Anterior cingulate cortex (tissue), 58 donors: Measurements from ENCODE around the gene MRPL58.
"Not testable (repeated sequence)": the region's sequence is repeated elsewhere in the genome, so short reads cannot be mapped to it uniquely, and the experiment has no call there.

Experiments
- DNase-seq, 58 donors: peaks; one replicate each; lab custom pipeline; 2025; lab: John Stamatoyannopoulos, UW

Gene MRPL58

DNA sequence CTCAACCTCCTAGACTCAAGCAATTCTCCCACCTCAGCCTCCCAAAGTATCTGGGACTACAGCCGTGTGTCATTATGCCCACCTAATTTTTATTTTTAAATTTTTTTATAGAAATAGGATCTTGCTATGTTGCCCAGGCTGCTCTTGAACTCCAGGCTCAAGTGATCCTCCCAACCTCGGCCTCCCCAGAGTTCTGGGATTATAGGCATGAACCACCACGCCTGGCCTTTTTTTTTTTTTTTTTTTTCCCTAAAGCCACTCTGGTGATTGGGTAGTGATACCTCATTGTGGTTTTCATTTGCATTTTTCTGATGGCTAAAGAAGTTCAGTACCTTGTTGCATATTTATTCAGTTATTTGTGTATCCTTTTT, 26.3 kb upstream of the MRPL58 start:
- DNase-seq, result no peak

- DNase-seq, result peak; percentile 39 to 97 (median 92)
Observed at GRCh38 chr17:74987418-74987908, 25.0 kb upstream of the MRPL58 start, which contains the start of gene CDR2L. Gene CDR2L, plus strand, starts transcription at chr17:74987632. Its CDS starts 412 bp downstream, at chr17:74988044.

GRCh38 chr17:74987909-74988711, 24.4 kb upstream of the MRPL58 start:
- DNase-seq, result peak in 55 of 58 donors; percentile 12 to 82 (median 57)

DNA sequence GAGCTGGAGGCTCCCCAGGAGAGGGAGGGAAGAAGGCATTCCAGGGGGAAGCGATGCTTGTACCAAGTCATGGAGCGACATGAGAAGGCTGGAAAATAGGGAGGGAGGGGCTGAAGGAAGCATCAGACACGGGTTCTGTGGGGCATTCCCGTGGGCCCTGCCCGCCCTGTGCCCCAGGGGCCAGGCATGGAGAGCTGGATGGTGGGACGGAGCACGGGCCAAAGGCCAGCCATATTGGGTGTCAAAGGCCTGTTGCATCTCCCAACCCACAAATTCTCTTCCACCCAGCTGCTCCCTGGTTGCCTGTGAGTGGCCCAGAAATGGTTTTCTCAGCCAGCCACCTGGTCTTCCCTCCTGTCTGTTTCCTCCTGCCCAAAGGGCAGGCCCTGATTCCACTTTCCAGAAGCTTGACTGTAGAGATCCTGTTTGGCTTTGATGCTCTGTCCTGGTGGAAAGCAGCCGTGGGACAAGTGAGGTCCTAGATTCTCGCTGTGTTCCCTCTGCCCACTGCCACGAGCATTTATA, 21.8 kb upstream of the MRPL58 start:
- DNase-seq, result no peak

GRCh38 chr17:74992223-74992622, 20.2 kb upstream of the MRPL58 start:
- no peak for DNase-seq

- DNase-seq, result no peak
Observed at GRCh38 chr17:74994440-74994839, 18.0 kb upstream of the MRPL58 start.

GRCh38 chr17:74995847-74996246, 16.6 kb upstream of the MRPL58 start:
- no peak for DNase-seq

DNA sequence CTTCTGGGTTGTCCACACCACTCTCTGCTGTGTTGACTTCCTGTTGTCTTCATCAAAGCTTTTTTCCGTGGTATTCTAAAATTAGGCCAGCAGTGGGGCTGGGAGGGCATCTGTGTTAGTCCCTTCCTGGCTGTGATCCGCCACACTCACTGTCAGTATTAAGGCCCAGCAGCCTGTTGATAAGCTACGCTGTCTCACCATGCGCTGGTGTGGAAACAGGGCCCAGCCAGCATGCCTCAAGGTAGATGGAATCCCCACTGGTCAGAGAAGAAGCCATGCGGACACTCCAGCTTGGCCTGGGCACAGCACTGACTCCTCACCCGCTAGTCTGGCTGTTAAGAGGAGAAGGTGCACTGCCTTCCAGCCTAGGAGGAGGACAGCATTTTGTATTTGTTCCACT, 13.7 kb upstream of the MRPL58 start:
- DNase-seq, result no peak

GRCh38 chr17:74999523-74999922, 12.9 kb upstream of the MRPL58 start:
- no peak for DNase-seq

DNA sequence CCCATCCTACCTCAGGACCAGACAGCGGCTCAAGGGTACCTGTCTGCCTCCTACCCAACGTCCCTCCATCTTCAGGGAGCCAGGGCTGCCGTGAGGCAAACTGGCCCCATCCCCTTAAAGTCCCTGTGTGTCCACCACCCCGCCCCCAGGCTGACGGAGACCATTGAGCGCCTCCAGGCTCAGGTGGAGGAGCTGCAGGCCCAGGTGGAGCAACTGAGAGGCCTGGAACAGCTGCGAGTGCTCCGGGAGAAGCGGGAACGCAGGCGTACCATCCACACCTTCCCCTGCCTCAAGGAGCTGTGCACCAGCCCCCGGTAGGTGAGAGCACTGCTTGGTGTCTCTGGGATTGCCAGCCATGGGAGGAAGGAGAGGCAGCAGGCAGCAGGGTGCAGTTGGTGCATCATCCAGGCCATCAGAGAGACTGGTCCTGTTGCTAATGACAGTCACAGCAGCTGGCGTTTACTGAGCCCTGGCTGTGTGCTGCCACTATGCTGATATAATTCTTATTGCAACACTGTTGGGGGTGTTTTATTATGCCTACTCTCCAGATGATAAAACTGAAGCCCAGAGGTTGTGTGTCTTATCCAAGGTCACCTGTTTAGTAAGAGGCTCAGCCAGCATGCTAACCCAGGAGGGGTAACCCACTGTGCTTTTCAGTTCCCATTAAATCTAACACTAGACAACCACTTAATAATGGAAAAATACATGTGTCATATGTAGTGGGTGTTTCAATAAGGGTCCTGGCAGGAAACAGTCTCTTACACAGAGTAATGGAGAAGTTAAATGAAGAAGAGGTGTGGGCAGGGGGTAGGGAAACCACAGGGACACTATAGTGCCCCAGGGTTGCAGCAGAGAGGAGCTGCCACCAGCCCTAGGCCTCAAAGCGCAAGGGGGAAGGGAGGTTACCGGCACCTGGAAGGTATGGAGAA, 10.3 kb upstream of the MRPL58 start:
- no peak for DNase-seq

DNA sequence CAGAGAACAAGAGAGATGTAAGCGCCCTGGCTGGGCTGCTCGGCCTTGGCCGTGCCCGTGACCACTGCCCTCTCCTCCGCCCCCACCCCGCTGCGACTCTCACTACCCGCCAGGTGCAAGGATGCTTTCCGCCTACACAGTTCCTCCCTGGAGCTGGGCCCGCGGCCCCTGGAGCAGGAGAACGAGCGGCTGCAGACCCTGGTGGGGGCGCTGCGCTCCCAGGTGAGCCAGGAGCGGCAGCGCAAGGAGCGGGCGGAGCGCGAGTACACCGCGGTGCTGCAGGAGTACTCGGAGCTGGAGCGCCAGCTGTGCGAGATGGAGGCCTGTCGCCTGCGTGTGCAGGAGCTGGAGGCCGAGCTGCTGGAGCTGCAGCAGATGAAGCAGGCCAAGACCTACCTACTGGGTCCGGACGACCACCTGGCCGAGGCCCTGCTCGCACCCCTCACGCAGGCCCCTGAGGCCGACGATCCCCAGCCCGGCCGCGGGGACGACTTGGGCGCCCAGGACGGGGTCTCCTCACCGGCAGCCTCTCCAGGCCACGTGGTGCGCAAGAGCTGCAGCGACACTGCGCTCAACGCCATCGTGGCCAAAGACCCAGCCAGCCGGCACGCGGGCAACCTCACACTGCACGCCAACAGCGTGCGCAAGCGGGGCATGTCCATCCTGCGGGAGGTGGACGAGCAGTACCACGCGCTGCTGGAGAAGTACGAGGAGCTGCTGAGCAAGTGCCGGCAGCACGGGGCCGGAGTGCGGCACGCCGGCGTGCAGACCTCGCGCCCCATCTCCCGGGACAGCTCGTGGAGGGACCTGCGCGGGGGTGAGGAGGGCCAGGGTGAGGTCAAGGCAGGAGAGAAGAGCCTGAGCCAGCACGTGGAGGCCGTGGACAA, 9.2 kb upstream of the MRPL58 start:
- no peak for DNase-seq

DNA sequence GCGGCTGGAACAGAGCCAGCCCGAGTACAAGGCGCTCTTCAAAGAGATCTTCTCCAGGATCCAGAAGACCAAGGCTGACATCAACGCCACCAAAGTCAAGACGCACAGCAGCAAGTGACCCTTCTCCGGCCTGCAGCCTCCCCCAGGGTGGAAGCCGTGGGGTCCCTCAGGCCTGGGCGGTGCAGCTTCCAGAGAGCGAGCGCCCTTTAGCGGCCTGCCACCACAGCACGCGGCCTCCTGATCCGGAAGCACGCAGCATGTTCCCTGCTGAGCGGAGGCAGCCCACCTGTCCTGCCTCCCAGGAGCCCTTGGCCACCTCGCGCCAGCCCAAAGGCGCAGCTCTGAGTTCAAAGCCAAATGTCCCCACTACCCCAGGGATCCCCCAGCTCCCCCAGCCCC, 8.5 kb upstream of the MRPL58 start:
- DNase-seq, result no peak

DNA sequence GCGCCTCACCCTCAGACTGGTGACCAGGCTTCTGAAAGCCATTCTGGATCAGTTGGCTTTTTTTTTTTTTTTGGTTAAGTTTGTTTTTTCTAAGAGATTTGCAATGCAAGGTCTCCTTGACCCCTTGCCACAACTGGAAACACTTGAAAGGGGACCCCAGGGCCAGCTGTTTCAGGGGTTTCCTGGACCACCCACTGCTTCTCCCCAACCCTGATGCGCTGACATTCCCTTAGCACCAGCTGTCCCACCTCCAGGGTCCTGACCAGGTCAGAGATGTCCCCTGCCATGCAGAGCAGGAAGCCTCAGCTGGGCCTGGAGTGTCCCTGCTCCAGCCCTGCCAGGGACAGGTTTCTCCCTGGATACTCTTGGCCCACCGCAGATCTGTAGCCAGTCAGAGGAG, 8.1 kb upstream of the MRPL58 start:
- DNase-seq, result no peak

- no peak for DNase-seq
Observed at GRCh38 chr17:75005291-75005690, 7.2 kb upstream of the MRPL58 start.

- DNase-seq, result not testable (repeated sequence)
Observed at GRCh38 chr17:75006084-75006483, 6.4 kb upstream of the MRPL58 start.

- DNase-seq, result no peak
Observed at GRCh38 chr17:75006653-75007052, 5.8 kb upstream of the MRPL58 start.

- DNase-seq, result no peak
Observed at GRCh38 chr17:75008373-75008772, 4.1 kb upstream of the MRPL58 start.

GRCh38 chr17:75009139-75009724, 3.2 kb upstream of the MRPL58 start:
- no peak for DNase-seq

DNA sequence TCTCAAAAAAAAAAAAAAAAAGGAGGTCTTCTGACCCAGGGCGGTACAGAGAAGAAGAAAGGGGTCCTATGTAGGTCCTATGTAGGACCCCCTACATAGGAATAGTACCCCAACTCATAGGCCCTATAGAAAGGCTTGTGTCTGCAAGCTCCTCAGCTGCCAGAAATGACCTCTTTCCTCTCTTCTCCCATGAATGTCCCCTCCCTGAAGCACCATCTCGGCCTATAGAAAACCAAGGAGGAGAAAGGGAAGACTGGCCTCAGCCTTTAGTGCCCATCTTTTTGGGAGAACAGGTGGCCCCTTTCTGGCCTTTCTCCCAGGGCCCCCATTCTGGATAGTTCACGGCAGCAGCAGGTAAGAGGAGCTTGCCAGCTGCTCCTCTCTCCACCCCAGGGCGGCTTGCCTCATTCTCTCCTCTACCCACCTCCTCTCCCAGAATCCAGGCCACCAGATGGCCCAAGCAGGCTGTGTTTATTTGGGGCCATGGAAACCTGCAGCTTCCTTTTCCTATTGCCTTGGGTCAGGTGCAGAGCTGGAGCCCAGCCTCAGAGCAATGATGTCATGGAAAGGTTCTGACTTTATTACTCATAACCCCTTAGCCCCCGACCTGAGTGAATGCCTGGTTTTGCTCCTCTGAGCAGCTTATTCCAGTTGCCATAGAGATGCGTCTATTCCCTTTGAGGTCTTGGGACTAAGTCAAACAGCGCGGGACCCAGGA, 1.6 kb upstream of the MRPL58 start:
- DNase-seq, result peak in 13 of 58 donors; percentile 11 to 61 (median 36)
